Suppressor macrophage treated with lipopolysaccharide for 1 hour (primary cell): ENCODE results near the gene ADORA1.

ENCODE experiments used
- DNase-seq, 3 donors: peaks; one replicate each; pipeline ENCODE4 v3.0.0-alpha.2; 2020 to 2022

The ADORA1 gene

GRCh38 chr1:203161175-203161574 is 33.6 kb downstream of the ADORA1 start:
- DNase-seq: no peak

DNA sequence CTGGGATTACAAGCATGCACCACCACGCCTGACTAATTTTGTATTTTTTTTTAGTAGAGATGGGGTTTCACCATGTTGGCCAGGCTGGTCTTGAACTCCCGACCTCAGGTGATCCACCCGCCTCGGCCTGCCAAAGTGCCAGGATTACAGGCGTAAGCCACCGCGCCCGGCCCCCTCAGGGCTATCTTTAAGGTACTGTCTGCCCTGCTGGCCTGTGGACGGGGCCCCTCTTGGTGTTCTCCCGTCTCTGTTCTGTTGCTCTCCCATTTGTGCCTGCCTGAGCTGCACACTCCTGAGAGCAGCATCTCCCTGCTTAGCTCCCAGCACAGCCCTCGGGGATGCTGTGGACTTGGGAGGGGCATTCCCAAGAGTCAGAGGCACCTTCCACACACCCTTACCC is 34.2 kb downstream of the ADORA1 start:
- no peak for DNase-seq

GRCh38 chr1:203162403-203162802 is 34.9 kb downstream of the ADORA1 start:
- peak in 2 of 3 donors; percentile 47 to 49 for DNase-seq

DNA sequence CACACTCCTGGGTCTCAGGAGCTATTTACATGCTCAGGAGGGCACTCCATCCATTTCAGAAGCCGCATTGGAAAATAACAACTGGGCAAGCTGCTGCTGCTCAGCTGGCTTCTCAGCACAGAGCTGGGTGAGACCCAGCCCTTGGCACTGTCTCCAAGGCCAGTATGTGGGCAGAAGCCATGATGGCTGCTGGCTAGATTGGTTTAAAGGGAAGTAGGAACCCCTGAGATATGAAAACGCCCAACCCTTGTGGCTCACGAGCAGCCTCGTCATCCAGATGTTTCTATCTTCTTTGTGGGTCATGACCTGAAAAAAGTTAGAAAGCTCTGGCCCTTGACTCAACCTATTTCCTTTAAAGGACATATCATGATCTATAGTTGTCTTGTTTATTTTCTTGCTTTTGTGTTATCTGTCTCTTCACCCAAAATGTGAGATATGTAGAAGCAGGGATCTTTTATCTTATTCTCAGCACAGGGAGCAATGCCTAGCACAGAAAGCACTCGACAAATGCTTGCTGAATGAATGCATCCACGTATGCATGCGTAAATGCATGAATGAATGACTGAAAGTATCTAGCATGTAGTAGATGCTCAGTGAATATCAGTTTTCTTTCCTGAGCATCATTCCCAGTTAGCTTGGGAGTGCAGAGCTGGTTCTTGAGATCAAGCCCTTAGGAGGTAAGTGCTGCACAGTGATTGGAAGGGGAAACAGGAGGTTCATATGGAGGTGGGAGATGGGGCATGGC is 36.5 kb downstream of the ADORA1 start:
- peak; percentile 53 to 62 (median 57) for DNase-seq

GRCh38 chr1:203165101-203165799 is 37.7 kb downstream of the ADORA1 start:
- DNase-seq: no peak

- no peak for DNase-seq
Observed at GRCh38 chr1:203165800-203166161, 38.3 kb downstream of the ADORA1 start.

DNA sequence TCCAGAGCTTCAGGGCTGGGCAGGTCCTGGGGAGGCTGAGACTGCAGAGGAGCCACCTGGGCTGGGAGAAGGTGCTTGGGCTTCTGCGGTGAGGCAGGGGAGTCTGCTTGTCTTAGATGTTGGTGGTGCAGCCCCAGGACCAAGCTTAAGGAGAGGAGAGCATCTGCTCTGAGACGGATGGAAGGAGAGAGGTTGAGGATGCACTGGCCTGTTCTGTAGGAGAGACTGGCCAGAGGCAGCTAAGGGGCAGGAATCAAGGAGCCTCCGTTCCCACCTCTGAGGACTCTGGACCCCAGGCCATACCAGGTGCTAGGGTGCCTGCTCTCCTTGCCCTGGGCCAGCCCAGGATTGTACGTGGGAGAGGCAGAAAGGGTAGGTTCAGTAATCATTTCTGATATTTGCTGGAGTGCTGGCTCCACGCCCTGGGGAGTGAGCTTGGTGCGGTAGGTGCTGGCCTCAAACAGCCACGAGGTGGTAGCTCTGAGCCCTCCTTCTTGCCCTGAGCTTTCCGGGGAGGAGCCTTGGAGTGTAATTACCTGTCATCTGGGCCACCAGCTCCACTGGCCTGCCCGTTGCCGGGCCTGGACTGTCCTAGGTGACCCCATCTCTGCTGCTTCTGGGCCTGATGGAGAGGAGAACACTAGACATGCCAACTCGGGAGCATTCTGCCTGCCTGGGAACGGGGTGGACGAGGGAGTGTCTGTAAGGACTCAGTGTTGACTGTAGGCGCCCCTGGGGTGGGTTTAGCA is 38.8 kb downstream of the ADORA1 start:
- DNase-seq: peak in 1 of 3 donors; percentile 25

GRCh38 chr1:203167026-203167912 is 39.7 kb downstream of the ADORA1 start:
- peak in 1 of 3 donors; percentile 29 for DNase-seq

DNA sequence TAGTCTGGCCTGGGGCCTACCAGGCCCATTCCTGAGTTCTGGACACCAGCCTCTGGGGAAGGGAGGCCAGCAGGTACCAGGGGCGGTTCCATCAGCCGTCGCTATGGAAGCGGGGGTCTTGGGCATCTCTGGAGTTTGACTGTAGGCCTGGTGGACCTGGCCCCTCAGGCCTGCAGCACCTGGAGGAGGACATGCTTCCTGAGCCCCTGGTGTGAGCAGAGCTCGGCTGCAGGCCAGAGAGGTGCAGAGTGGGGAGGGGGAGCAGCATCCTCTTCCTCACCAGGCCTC is 40.3 kb downstream of the ADORA1 start:
- no peak for DNase-seq

DNA sequence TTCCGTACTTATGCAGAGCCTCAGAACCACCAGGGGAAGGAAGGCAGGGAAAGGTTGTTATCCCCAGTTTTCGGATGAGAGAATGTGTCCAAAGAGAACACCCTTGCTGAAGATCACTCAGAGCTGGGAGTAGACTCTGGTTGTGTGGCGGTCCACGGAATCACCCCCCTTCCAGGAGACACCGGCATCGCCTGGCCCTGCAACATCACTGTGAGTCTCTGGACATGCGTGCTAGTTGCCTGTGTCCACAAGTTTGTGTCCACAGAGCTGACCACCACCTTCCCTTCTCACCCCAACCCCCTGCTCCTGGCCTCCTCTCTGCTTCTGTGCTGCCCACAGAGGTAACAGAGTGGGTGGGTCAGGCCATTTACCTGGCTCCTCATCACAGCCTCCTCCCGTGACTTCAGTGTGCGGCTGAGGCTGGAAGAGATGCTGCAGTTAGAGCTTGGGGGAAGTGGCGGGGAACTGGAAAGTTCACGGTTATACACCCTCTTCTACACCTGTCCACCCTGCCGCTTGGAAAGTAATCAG is 40.8 kb downstream of the ADORA1 start:
- DNase-seq: no peak

- no peak for DNase-seq
Observed at GRCh38 chr1:203168991-203169390, 41.5 kb downstream of the ADORA1 start.

GRCh38 chr1:203169770-203170520 is 42.4 kb downstream of the ADORA1 start:
- DNase-seq: no peak

GRCh38 chr1:203170625-203171330 is 43.3 kb downstream of the ADORA1 start:
- no peak for DNase-seq

DNA sequence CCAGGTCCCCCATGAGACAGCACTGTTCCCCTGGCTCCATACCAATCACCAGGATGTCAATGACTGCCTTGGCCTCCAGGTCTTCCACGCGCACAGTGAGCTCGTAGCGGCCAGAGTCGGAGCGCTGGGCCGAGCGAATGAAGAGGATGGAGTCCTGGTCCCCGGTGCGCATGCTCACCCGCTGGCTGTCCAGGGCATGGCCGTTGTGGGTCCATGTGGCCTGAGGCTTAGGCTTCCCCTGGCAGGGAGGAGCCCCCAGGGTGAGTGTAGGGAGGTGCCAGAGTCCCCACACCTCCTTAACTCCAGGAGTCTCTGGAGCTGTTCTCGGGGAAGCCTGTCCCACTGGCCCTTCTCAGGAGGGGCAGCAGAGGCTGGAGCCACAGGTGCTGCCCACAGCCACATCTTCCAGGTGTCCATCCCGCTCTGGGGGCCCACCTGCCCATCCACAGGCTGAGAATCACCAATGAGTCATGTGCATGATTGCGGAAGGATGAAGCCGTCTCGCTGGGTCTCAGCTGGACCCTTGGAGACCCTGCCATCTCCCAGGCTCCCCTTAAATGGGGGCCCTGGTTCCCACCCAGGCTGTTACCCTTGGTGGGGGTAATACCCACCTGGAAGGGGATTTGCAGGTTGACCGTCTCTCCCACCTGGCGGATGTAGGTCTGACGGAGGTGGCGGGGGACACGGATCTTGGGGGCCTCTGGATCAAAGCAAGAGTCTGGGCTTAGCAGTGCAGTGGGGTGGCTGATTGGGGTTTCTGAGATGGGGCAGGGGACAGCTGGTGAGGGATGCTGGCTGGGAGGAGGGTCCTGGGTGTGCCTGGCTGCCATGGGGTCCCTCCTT is 44.0 kb downstream of the ADORA1 start:
- no peak for DNase-seq

DNA sequence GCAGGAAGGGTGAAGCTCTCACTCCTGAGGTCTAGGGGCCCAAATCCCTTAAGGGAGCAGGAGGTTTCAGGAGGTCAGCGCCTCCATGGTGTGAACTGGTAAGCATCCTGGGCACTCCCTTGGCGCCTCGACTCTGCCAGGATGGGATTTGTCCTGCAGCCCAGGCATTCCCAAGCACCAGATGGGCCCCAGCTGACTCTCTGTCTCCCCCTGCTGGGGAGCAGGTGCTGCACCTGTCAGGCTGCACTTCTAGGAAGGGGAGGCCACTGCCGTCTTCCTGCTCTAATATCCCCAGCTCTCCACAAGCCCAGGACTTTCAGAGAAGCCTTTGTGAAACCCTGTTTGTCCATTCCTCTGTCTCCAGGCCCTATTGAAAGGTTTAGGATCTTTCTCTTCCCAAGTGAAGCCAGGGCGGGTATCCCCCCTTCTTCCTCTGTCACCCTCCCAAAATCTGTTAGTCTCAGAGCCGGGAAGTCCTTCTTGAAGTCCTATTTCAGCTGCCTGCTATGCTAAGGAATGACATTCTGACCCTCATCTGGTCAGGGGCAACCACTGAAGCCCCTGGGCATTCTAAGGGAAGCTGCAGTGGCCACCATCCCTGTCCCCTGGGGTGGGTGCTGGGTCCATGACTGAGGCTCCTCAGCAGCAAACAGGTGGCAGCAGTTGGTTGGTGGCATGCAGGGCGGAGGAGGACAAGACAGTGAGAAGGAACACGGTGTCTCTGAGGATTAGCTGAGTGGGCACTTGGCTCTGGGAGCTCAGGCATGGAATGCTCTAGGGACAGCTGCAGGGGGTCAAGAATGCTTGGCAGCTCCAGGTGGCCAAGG is 44.9 kb downstream of the ADORA1 start:
- peak; percentile 62 to 86 (median 79) for DNase-seq

GRCh38 chr1:203173011-203173555 is 45.6 kb downstream of the ADORA1 start:
- peak; percentile 49 to 55 (median 53) for DNase-seq

DNA sequence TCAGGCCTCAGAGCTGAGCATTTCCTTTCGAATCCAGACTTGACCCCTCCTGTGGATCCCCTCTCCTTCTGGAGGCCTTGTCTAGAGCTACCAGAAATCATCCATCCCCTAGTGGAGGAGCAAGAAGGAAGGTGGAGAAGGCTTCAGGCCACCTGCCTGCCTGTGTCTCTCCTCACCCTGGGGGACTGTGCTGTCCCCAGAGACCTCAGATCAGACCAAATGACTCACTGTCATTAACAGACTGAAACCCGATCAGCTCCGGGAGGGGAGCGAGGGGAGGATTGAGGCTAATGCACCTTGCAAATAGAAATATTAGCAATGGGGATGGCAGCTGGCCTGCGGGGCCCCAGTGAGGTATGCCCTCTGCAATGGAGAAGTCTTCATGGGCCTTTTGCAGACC is 46.0 kb downstream of the ADORA1 start:
- DNase-seq: no peak

GRCh38 chr1:203174324-203174985 is 46.9 kb downstream of the ADORA1 start:
- no peak for DNase-seq
